GM12801 (cell line): ENCODE results near the gene ANKS1B.

Experiments
- TF ChIP-seq, protein P1 (sequence below): IDR thresholded peaks from one replicate; pipeline ENCODE4 v1.5.1; 2011; ENCODE audit warnings: control low read depth; ENCODE audit not compliant: insufficient read length; ENCODE audit errors: extremely low read depth

Gene ANKS1B

DNA sequence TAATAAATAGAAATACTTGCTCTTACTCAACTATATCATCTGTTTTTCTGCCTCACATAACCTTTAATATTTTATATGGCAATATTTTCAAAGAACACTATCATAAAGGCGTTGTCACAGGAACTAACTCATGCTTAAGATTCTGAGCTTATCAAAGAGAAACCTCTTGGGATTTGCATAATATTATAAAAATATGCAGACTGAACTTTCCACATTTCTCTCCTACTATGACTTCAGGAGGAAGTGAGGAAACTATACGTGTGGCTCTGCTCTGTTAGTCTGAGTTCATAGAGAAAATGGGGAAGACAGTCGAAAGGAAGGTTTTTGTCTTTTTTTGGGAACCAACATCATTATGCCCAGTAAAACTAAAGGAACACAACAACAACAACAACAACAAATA, 212.5 kb downstream of the ANKS1B start:
- TF ChIP-seq, protein P1, sequence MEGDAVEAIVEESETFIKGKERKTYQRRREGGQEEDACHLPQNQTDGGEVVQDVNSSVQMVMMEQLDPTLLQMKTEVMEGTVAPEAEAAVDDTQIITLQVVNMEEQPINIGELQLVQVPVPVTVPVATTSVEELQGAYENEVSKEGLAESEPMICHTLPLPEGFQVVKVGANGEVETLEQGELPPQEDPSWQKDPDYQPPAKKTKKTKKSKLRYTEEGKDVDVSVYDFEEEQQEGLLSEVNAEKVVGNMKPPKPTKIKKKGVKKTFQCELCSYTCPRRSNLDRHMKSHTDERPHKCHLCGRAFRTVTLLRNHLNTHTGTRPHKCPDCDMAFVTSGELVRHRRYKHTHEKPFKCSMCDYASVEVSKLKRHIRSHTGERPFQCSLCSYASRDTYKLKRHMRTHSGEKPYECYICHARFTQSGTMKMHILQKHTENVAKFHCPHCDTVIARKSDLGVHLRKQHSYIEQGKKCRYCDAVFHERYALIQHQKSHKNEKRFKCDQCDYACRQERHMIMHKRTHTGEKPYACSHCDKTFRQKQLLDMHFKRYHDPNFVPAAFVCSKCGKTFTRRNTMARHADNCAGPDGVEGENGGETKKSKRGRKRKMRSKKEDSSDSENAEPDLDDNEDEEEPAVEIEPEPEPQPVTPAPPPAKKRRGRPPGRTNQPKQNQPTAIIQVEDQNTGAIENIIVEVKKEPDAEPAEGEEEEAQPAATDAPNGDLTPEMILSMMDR, result no peak

DNA sequence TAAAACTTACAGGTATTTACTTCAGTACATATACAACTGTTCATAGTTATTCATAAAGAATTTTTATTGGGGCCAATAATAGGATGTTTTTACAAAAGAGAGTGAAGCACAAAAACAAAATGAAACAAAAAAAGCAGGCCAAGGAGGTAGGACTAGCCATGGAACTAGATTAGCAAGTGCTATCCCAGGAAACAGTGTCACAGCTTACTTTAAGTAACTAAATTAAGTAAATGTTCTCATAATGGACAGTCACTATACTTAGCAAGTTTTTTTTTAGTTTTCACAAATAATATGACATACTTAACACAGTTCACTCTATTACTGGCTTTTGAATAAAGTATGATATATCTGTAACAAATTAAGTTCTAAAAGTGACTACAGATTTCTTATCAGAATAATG, 213.1 kb downstream of the ANKS1B start:
- TF ChIP-seq, protein P1, result no peak

DNA sequence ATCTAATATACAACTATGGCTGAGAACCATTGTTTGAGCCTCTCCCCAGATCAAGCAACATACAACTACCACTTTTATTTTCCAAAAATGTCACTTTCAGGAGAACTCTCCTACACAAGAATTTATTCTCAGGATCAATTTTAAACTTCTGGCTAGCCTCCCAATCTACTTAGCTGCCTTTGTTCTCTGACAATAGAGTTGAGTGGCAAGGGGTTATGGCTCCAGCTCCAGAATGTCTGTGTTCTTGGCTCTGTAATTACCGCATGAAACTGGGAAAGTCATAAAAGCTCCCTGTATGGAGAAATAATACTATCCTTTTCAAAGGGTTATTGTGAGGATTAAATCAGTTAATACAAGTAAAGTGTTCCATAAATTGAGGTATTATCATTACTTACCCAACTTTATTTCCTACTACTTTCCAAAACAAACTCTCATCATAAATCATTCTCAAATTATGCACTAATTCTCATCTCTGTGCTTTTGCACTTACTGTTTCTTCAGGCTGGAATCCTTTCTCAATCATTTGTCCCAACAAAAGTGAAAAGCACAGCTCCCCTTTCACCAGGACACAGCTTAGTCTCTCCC, 215.2 kb downstream of the ANKS1B start:
- TF ChIP-seq, protein P1, result no peak

DNA sequence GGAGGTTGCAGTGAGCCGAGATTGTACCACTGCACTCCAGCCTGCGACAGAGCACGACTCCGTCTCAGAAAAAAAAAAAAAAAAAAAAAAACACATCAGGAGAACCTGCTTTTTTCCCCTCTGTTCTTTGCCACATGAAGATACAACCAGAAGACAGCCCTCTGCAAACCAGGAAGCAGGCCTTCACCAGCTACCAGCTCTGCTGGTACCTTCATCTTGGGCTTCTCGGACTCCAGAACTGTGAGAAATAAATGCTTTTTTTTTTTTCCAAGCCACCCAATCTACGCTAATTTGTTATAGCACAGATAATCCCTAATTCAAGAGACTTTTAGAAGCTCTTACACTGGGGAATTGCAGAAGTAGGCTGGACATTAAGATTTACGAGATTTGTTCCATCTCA, 216.0 kb downstream of the ANKS1B start:
- TF ChIP-seq, protein P1, result no peak

GRCh38 chr12:99767809-99768208, 216.9 kb downstream of the ANKS1B start:
- TF ChIP-seq, protein P1, result no peak

- TF ChIP-seq, protein P1, result no peak
Observed at GRCh38 chr12:99766408-99766807, 218.3 kb downstream of the ANKS1B start.

DNA sequence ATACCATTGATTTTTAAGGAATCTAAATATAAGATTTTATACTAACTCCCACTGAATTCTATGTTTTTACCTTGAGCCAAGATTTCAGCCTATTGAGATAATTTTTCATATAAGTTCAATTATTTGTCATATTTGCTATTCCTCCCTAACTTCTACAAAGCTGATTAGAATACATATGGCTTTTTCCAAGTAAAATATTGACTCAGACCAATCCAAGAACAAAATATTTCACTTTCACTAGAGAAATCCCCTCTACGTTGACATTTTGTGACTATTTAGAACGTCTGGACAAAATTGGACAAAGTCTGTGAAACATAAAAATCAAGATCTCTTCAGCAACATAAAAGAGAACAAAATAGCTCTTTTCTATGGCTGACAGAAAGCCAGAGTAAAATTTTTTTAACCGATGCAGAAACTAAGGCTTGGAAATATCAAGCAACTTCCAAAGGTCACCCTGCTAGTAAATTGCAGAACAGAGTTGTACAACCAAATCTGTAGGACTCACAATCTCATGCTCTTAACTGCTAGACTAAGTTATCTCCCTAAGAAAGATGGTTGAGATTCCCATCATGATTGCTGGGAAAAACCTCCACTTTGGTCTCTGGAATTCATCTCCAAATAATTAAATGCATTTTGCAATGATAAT, 219.1 kb downstream of the ANKS1B start:
- TF ChIP-seq, protein P1, result no peak
